ENCODE results near the gene TMEM183A.

The TMEM183A gene

GRCh38 chr1:203072002-203072602, 64.9 kb downstream of the TMEM183A start:
- DNase-seq = no peak

- no peak for DNase-seq
These were observed 65.7 kb downstream of the TMEM183A start for GRCh38 chr1:203072911-203073310.

- DNase-seq = no peak
These were observed 66.3 kb downstream of the TMEM183A start for GRCh38 chr1:203073469-203073868.

Measured in right hindlimb (tissue), 1 donor.